ENCODE results near the gene FBLN7. TPM values are rescaled to one million over a fixed set of nuclear protein-coding genes. Genes with fewer than 3 reads are reported as not detected.

FBLN7 gene
- total RNA-seq, 3 donors from 2014 or later (not counting 1 experiment from before 2014, with no cell fraction given) = 0.25 to 0.48 TPM; not detected in 1

DNA sequence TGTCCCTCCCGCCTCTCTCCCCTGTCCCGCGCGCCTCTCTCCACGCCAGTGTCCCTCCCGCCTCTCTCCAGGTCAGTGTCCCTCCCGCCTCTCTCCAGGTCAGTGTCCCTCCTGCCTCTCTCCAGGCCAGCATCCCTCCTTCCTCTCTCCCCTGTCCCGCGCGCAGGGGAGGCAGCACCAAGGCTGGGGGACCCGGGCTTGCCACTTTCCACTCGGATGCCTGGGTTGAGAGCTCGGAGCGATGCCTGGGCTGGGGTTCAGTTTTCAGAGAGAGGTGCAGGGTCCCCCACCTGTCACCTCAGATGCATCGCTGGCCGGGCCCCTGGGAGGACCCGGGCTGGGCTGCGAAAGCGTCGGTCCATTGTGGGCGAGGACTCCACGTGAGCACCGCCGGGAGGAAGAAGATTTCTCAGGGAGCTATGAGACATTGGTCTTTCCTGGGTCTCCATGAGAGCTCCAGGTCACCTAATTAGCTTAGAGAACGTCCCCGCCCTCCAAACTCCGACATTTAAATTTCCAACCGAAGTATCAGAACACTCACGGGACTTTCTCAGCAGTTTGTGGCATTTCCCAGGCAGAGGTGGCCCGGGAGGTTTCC lies 2.1 kb downstream of the FBLN7 start:
- WGBS (ENCODE audit: insufficient coverage) = 19% methylated on average over 30 of the region's 30 CpGs
- no peak for ATAC-seq
- Mint-ChIP-seq H3K27me3 (ENCODE audit: low read depth in 2 of 2) (peaks cover 32 to 49% of the 10 kb centered on the region in 2 donors), H3K9me3 (no peaks in the 10 kb centered on the region), H3K4me3 (no peak overlapping the region), H3K4me1 (no peaks in the 10 kb centered on the region), H3K36me3 (no peaks in the 10 kb centered on the region), H3K27ac (no peak overlapping the region)
- no peaks in the 10 kb centered on the region for H3K9me3 ChIP-seq (ENCODE audit: control insufficient read depth, insufficient read depth, low read length)
- H3K4me1 ChIP-seq (ENCODE audit: control insufficient read depth, insufficient read depth, low read length) = peaks cover 8% of the 10 kb centered on the region
- H3K36me3 ChIP-seq (ENCODE audit: control insufficient read depth, insufficient read depth, low read length) = no peaks in the 10 kb centered on the region
- no peak overlapping the region for H3K4me3 ChIP-seq (ENCODE audit: low read length)
- DNase-seq = no peak
- TF ChIP-seq, protein P1, sequence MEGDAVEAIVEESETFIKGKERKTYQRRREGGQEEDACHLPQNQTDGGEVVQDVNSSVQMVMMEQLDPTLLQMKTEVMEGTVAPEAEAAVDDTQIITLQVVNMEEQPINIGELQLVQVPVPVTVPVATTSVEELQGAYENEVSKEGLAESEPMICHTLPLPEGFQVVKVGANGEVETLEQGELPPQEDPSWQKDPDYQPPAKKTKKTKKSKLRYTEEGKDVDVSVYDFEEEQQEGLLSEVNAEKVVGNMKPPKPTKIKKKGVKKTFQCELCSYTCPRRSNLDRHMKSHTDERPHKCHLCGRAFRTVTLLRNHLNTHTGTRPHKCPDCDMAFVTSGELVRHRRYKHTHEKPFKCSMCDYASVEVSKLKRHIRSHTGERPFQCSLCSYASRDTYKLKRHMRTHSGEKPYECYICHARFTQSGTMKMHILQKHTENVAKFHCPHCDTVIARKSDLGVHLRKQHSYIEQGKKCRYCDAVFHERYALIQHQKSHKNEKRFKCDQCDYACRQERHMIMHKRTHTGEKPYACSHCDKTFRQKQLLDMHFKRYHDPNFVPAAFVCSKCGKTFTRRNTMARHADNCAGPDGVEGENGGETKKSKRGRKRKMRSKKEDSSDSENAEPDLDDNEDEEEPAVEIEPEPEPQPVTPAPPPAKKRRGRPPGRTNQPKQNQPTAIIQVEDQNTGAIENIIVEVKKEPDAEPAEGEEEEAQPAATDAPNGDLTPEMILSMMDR (IDR thresholded peaks at IDR 0.05) = no peak
- intact Hi-C loops (cut with micrococcal nuclease) = no loop called here
- peaks cover 3% of the 10 kb centered on the region for H3K27me3 ChIP-seq (ENCODE audit: control insufficient read depth, insufficient read depth, low read length)
- no peak overlapping the region for H3K27ac ChIP-seq (ENCODE audit: low read length)

DNA sequence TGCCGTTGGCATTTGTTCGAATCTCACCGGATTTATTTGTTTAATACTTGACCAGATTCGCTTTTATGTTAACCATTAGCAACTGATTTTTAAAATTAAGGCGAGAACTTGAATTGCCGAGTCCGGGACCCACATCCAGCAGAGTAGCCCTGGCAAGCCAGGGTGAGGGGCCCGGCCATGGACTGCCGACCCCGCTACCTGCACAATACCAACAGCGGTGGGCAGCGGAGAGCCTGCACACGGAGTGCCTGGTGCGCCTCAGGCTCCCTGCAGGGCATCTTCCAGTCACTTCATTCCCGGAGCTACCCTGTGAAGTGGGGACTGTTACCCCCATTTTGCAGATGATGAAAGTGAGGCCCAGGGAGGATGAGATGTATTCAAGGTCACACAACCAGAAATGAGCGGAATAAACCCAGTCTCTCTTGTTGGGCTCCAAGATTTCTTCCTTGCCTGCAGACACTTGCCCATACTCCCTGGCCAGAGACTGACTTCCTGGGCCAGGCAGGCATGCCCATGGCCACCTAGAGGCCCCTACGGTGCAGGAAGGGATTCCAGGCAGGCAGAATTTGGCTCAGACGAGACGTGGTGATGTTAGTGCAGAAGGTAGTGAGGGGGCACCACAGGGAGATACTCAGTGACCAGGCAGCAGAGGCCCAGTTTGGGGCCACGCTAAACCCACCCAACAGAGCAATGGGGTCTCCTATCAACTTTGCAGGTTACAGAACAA lies 2.9 kb downstream of the FBLN7 start:
- TF ChIP-seq, protein P1 (IDR thresholded peaks at IDR 0.05) = no peak
- H3K27ac ChIP-seq (ENCODE audit: low read length) = no peak overlapping the region
- Mint-ChIP-seq H3K27me3 (ENCODE audit: low read depth in 2 of 2) (peaks cover 32 to 45% of the 10 kb centered on the region in 2 donors), H3K36me3 (no peaks in the 10 kb centered on the region), H3K4me3 (no peak overlapping the region), H3K9me3 (no peaks in the 10 kb centered on the region), H3K27ac (no peak overlapping the region), H3K4me1 (no peaks in the 10 kb centered on the region)
- no peaks in the 10 kb centered on the region for H3K36me3 ChIP-seq (ENCODE audit: control insufficient read depth, insufficient read depth, low read length)
- ATAC-seq (no peak), DNase-seq (no peak)
- WGBS (ENCODE audit: insufficient coverage) = 89% methylated on average over 20 of the region's 20 CpGs
- intact Hi-C loops (cut with micrococcal nuclease) = no loop called here
- H3K27me3 ChIP-seq (ENCODE audit: control insufficient read depth, insufficient read depth, low read length) = peaks cover 3% of the 10 kb centered on the region
- H3K4me3 ChIP-seq (ENCODE audit: low read length) = no peak overlapping the region
- H3K4me1 ChIP-seq (ENCODE audit: control insufficient read depth, insufficient read depth, low read length) = peaks cover 8% of the 10 kb centered on the region
- no peaks in the 10 kb centered on the region for H3K9me3 ChIP-seq (ENCODE audit: control insufficient read depth, insufficient read depth, low read length)

GRCh38 chr2:112141626-112142007 lies 3.4 kb downstream of the FBLN7 start:
- no peaks in the 10 kb centered on the region for H3K36me3 ChIP-seq (ENCODE audit: control insufficient read depth, insufficient read depth, low read length)
- Mint-ChIP-seq H3K36me3 (no peaks in the 10 kb centered on the region), H3K27me3 (ENCODE audit: low read depth in 2 of 2) (peaks cover 28 to 39% of the 10 kb centered on the region in 2 donors), H3K27ac (no peak overlapping the region), H3K4me1 (no peaks in the 10 kb centered on the region), H3K9me3 (no peaks in the 10 kb centered on the region), H3K4me3 (no peak overlapping the region)
- intact Hi-C loops (cut with micrococcal nuclease) = no loop called here
- H3K27me3 ChIP-seq (ENCODE audit: control insufficient read depth, insufficient read depth, low read length) = peaks cover 3% of the 10 kb centered on the region
- TF ChIP-seq, protein P1 (IDR thresholded peaks at IDR 0.05) = no peak
- no peaks in the 10 kb centered on the region for H3K9me3 ChIP-seq (ENCODE audit: control insufficient read depth, insufficient read depth, low read length)
- no peak for DNase-seq
- no peak overlapping the region for H3K27ac ChIP-seq (ENCODE audit: low read length)
- peaks cover 8% of the 10 kb centered on the region for H3K4me1 ChIP-seq (ENCODE audit: control insufficient read depth, insufficient read depth, low read length)
- WGBS (ENCODE audit: insufficient coverage) = 90% methylated on average over 6 of the region's 7 CpGs
- no peak for ATAC-seq
- no peak overlapping the region for H3K4me3 ChIP-seq (ENCODE audit: low read length)
